Prostate gland (tissue), 2 donors: ENCODE results near the gene CBARP. TPM values are rescaled to one million over a fixed set of nuclear protein-coding genes. Genes with fewer than 3 reads are reported as not detected.
A peak's percentile ranks its signal among the peaks of the same experiment; 100 is the strongest.

Source experiments
- DNase-seq: peaks from one replicate; pipeline ENCODE4 v3.0.0-alpha.2; 2019; ENCODE audit warnings: low spot score
- H3K27ac ChIP-seq, 2 donors: fragments of 200-600 bp; sonication (generic); 2 replicates each; pipeline ENCODE4 v1.5.1; 2017 to 2019
- H3K27me3 ChIP-seq: fragments of 200-600 bp; sonication (generic); replicated peaks from 2 replicates; pipeline ENCODE4 v1.5.1; 2019; ENCODE audit not compliant: insufficient read depth
- H3K36me3 ChIP-seq, 2 donors: fragments of 200-600 bp; sonication (generic); 1 replicate in 1 of 2; 2 replicates in 1 of 2; pipeline versions ENCODE4 v1.5.1 to v1.8.1; 2017 to 2019
- H3K4me1 ChIP-seq: fragments of 200-600 bp; sonication (generic); replicated peaks from 2 replicates; pipeline ENCODE4 v1.5.1; 2019
- H3K4me3 ChIP-seq, 2 donors: fragments of 200-600 bp; sonication (generic); 2 replicates each; pipeline ENCODE4 v1.5.1; 2017 to 2019
- H3K9me3 ChIP-seq: fragments of 200-600 bp; sonication (generic); 2 replicates; pipeline ENCODE4 v1.5.1; 2017
- POLR2A ChIP-seq: fragments of 450-650 bp; IDR thresholded peaks from one replicate; pipeline ENCODE4 v1.6.1; 2016; ENCODE audit warnings: antibody characterized with exemption, mild to moderate bottlenecking
- POLR2AphosphoS5 ChIP-seq: sonication (generic); formaldehyde crosslinking; IDR thresholded peaks from one replicate; pipeline ENCODE4 v1.6.1; 2017; ENCODE audit warnings: antibody characterized with exemption
- WGBS: methylation state at CpG from one replicate; pipeline ENCODE4 v1.1.5; 2018; 5-methylcytosine and 5-hydroxymethylcytosine counted together
- intact Hi-C: fragments of 100-400 bp; cut with DNase I; formaldehyde crosslinking; loops from one replicate; pipeline ENCODE4 v1.14.2; 2022
- total RNA-seq, 2 donors: library from RNA; depleted of rRNA; stranded (reverse); fragments of >200 nt; gene quantifications; one replicate each; pipeline ENCODE4 v1.1.0, GENCODE V29; 2016
- TF ChIP-seq, protein P1 (sequence below), 4 experiments: fragments of 200-600 bp in 2 of 4; fragments of 450-650 bp in 2 of 4; sonication (generic) in 2 of 4; IDR thresholded peaks; 1 replicate in 3 of 4; 2 replicates in 1 of 4; pipeline ENCODE4 v1.5.1; 2016 to 2019; ENCODE audit warnings: antibody characterized with exemption in 4 of 4, mild to moderate bottlenecking in 2 of 4, moderate library complexity in 2 of 4

The CBARP gene
- total RNA-seq, 2 donors from 2014 or later = 0.68 to 4.4 TPM

- TF ChIP-seq POLR2A (no peak), POLR2AphosphoS5 (no peak)
- TF ChIP-seq, protein P1, sequence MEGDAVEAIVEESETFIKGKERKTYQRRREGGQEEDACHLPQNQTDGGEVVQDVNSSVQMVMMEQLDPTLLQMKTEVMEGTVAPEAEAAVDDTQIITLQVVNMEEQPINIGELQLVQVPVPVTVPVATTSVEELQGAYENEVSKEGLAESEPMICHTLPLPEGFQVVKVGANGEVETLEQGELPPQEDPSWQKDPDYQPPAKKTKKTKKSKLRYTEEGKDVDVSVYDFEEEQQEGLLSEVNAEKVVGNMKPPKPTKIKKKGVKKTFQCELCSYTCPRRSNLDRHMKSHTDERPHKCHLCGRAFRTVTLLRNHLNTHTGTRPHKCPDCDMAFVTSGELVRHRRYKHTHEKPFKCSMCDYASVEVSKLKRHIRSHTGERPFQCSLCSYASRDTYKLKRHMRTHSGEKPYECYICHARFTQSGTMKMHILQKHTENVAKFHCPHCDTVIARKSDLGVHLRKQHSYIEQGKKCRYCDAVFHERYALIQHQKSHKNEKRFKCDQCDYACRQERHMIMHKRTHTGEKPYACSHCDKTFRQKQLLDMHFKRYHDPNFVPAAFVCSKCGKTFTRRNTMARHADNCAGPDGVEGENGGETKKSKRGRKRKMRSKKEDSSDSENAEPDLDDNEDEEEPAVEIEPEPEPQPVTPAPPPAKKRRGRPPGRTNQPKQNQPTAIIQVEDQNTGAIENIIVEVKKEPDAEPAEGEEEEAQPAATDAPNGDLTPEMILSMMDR (IDR thresholded peaks at IDR 0.05) = no peak
- Histone ChIP-seq H3K36me3 (peaks cover 11 to 18% of the 10 kb centered on the region in 2 donors), H3K27me3 (no peaks in the 10 kb centered on the region), H3K9me3 (no peaks in the 10 kb centered on the region), H3K27ac (peak overlapping the region; percentile 97 to 100), H3K4me1 (peaks cover 40% of the 10 kb centered on the region), H3K4me3 (peak overlapping the region; percentile 87 to 95)
- DNase-seq = peak; percentile 59
- under 1% methylated on average over 52 of the region's 90 CpGs for WGBS
- intact Hi-C loops = no loop called here
Observed at GRCh38 chr19:1250437-1251260, 12.8 kb upstream of the CBARP start.

- DNase-seq = no peak
- TF ChIP-seq, protein P1 (IDR thresholded peaks at IDR 0.05) = peak in 2 of 4 experiments; percentile 19 to 20
- no peak for TF ChIP-seq POLR2AphosphoS5
- no peak for TF ChIP-seq POLR2A
Observed at GRCh38 chr19:1249990-1250436, 12.2 kb upstream of the CBARP start.

GRCh38 chr19:1249298-1249989 lies 11.6 kb upstream of the CBARP start:
- peak overlapping the region; percentile 87 to 95 for H3K4me3 ChIP-seq
- peak overlapping the region; percentile 100 for H3K27ac ChIP-seq
- DNase-seq = peak; percentile 96
- under 1% methylated on average over 43 of the region's 102 CpGs for WGBS
- H3K36me3 ChIP-seq = peaks cover 3 to 6% of the 10 kb centered on the region in 2 donors
- peaks cover 42% of the 10 kb centered on the region for H3K4me1 ChIP-seq
- no peaks in the 10 kb centered on the region for H3K9me3 ChIP-seq
- TF ChIP-seq POLR2A (peak; percentile 92), POLR2AphosphoS5 (peak; percentile 85)
- TF ChIP-seq, protein P1 (IDR thresholded peaks at IDR 0.05) = peak in 1 of 4 experiments; percentile 26
- intact Hi-C loops = loop anchor here (10.0 kb wide), 1 partner anchor 215 kb away; no protein-coding TSS in a partner anchor
- H3K27me3 ChIP-seq = no peaks in the 10 kb centered on the region

More at GRCh38 chr19:1249990-1250436, 12.2 kb upstream of the CBARP start:
- Histone ChIP-seq H3K4me3 (peak overlapping the region; percentile 87 to 95), H3K27ac (peak overlapping the region; percentile 97 to 100), H3K36me3 (peaks cover 6 to 11% of the 10 kb centered on the region in 2 donors), H3K4me1 (peaks cover 43% of the 10 kb centered on the region), H3K9me3 (no peaks in the 10 kb centered on the region), H3K27me3 (no peaks in the 10 kb centered on the region)
- intact Hi-C loops = loop anchor here (10.0 kb wide), 1 partner anchor 215 kb away; no protein-coding TSS in a partner anchor
- under 1% methylated on average over 34 of the region's 67 CpGs for WGBS

DNA sequence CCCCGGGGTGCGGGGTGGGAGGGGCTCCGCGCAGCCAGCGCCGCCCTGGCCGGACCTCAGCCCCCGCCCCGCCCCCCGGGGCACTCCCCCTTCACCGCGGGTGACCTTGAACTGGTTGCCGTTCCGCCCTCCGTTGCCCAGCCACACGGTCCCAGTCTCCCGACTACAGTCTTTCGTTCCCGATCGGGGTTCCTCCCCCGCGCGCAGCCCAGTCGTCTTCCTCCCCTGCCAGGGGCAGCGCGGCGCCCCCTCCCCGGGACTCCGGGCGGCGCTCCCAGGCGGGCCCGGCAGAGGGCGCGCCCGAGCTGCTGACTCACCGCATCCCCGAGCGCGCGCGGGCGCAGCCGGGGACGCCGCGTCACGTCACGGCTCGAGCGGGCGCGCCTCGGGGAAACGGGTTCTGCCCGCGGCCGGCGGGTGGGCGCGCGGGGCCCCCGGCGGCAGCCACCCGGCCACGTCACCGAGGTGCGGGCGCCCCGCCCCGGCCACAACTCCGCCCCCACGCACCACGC lies 11.0 kb upstream of the CBARP start:
- H3K4me1 ChIP-seq = peaks cover 41% of the 10 kb centered on the region
- intact Hi-C loops = loop anchor here (10.0 kb wide), 1 partner anchor 214 kb away; no protein-coding TSS in a partner anchor
- WGBS = 0% methylated on average over 42 of the region's 74 CpGs

More for the DNA sequence above, 11.0 kb upstream of the CBARP start:
- Histone ChIP-seq H3K9me3 (no peaks in the 10 kb centered on the region), H3K36me3 (no peaks in the 10 kb centered on the region), H3K4me3 (peak overlapping the region; percentile 87 to 95), H3K27ac (peak overlapping the region; percentile 100), H3K27me3 (no peaks in the 10 kb centered on the region)
- DNase-seq = peak; percentile 71
- TF ChIP-seq, protein P1 (IDR thresholded peaks at IDR 0.05) = peak; percentile 90 to 99 (median 97)
- TF ChIP-seq POLR2A = no peak
